Right atrium auricular region (tissue), 2 donors: ENCODE measurements around the gene TAB2. TPM values are rescaled to one million over a fixed set of nuclear protein-coding genes. Genes with fewer than 3 reads are reported as not detected.
"Not testable (repeated sequence)": the region's sequence is repeated elsewhere in the genome, so short reads cannot be mapped to it uniquely, and the experiment has no call there.

ENCODE experiments used
- DNase-seq: peaks from one replicate; pipeline ENCODE4 v3.0.0-alpha.2; 2019; ENCODE audit warnings: low spot score
- H3K27ac ChIP-seq, 2 donors: fragments of 200-600 bp; sonication (generic); 1 replicate in 1 of 2; 2 replicates in 1 of 2; pipeline ENCODE4 v1.5.1; 2016 to 2019
- H3K27me3 ChIP-seq, 2 donors: fragments of 200-600 bp; sonication (generic); one replicate each; pipeline versions ENCODE4 v1.5.1 to v1.6.0; 2017 to 2019
- H3K36me3 ChIP-seq: fragments of 200-600 bp; sonication (generic); one replicate; pipeline ENCODE4 v1.5.1; 2016
- H3K4me1 ChIP-seq, 2 donors: fragments of 200-600 bp; sonication (generic); one replicate each; pipeline versions ENCODE4 v1.5.1 to v1.6.0; 2017 to 2019
- H3K4me3 ChIP-seq, 2 donors: fragments of 200-600 bp; sonication (generic); 1 replicate in 1 of 2; 2 replicates in 1 of 2; pipeline ENCODE4 v1.5.1; 2017 to 2019; ENCODE audit warnings: mild to moderate bottlenecking in 1 of 2, moderate library complexity in 1 of 2
- H3K9me3 ChIP-seq, 2 donors: fragments of 200-600 bp; sonication (generic); one replicate each; pipeline ENCODE4 v1.5.1; 2019
- total RNA-seq, 2 donors: library from RNA; depleted of rRNA; stranded (reverse); fragments of >200 nt; gene quantifications; one replicate each; pipeline ENCODE4 v1.1.0, GENCODE V29; 2016
- TF ChIP-seq, protein P1 (sequence below), 2 donors: fragments of 200-600 bp; sonication (generic); IDR thresholded peaks; one replicate each; pipeline ENCODE4 v1.5.1; 2019; ENCODE audit warnings: antibody characterized with exemption in 2 of 2

Gene TAB2
- total RNA-seq, 2 donors from 2014 or later = 51.8 to 58.5 TPM

DNA sequence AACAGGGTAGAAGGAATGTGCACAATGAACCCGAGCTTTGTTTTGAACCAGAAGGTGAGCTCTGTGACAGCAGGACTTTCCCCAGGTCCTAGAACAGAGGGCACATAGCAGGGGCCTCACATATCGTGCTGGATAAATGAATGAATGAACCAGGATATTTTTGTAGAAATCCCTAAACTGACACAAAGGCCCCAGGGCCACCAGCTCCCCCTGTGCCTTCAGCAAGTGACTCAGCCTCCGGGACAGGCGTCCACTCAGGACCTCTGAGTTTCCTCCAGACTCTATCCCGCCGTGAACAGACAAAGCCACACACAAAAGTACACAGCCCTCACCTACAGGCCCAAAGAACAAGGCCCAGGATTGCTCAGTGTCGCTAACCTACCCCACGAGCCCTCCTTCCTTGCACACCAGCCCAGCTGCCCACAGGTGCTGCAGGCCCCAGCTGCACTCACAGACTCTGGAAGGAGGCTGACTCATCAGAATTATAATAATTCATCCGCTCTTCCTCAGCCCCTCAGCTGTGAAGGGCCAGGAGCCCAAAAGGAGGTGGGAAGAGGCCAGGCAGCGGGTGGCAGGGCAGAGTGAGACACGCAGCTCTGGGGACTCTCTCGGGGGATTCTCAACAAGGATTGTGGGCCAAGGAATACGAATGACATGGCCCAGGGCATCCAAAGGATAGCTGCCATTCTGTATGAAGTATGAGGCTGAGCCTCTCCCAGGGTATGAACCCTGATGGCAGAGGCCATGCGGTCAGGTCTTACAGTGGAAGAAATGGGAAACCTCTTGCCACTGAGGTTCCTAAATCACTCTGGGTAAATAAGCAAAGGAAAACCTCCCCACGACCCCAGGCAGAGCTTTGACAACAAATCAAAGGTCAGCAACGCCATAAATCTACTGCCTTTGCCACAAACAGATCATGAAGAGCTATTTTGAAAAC is 123.5 kb downstream of the TAB2 start:
- Histone ChIP-seq H3K27me3 (no peaks in the 10 kb centered on the region), H3K36me3 (no peaks in the 10 kb centered on the region), H3K4me3 (no peak overlapping the region), H3K4me1 (no peaks in the 10 kb centered on the region), H3K9me3 (no peaks in the 10 kb centered on the region), H3K27ac (no peak overlapping the region)
- TF ChIP-seq, protein P1, sequence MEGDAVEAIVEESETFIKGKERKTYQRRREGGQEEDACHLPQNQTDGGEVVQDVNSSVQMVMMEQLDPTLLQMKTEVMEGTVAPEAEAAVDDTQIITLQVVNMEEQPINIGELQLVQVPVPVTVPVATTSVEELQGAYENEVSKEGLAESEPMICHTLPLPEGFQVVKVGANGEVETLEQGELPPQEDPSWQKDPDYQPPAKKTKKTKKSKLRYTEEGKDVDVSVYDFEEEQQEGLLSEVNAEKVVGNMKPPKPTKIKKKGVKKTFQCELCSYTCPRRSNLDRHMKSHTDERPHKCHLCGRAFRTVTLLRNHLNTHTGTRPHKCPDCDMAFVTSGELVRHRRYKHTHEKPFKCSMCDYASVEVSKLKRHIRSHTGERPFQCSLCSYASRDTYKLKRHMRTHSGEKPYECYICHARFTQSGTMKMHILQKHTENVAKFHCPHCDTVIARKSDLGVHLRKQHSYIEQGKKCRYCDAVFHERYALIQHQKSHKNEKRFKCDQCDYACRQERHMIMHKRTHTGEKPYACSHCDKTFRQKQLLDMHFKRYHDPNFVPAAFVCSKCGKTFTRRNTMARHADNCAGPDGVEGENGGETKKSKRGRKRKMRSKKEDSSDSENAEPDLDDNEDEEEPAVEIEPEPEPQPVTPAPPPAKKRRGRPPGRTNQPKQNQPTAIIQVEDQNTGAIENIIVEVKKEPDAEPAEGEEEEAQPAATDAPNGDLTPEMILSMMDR (IDR thresholded peaks at IDR 0.05) = no peak
- DNase-seq = no peak

DNA sequence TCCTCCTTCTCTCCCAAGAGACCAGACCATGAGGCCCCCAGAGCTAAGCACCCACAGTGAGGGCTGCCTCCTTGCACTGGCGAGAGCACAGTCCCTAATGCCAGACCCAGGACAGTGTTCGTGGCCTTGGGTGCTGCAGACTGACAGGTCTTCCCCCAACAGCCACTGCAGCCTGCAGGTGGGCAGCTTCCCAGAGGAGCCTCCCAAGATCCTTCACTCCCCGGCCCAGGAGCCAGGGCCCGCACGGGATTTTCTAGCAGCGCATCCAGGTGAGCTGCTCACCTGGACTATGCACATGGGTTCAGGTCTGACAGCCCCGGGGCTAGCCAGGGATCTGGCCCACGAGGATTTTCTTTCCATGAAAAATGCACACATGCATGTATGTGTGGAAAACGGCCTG is 124.2 kb downstream of the TAB2 start:
- H3K27me3 ChIP-seq = no peaks in the 10 kb centered on the region
- H3K4me3 ChIP-seq = no peak overlapping the region
- no peak for DNase-seq
- TF ChIP-seq, protein P1 (IDR thresholded peaks at IDR 0.05) = no peak
- no peak overlapping the region for H3K27ac ChIP-seq
- no peaks in the 10 kb centered on the region for H3K9me3 ChIP-seq
- no peaks in the 10 kb centered on the region for H3K4me1 ChIP-seq
- no peaks in the 10 kb centered on the region for H3K36me3 ChIP-seq

DNA sequence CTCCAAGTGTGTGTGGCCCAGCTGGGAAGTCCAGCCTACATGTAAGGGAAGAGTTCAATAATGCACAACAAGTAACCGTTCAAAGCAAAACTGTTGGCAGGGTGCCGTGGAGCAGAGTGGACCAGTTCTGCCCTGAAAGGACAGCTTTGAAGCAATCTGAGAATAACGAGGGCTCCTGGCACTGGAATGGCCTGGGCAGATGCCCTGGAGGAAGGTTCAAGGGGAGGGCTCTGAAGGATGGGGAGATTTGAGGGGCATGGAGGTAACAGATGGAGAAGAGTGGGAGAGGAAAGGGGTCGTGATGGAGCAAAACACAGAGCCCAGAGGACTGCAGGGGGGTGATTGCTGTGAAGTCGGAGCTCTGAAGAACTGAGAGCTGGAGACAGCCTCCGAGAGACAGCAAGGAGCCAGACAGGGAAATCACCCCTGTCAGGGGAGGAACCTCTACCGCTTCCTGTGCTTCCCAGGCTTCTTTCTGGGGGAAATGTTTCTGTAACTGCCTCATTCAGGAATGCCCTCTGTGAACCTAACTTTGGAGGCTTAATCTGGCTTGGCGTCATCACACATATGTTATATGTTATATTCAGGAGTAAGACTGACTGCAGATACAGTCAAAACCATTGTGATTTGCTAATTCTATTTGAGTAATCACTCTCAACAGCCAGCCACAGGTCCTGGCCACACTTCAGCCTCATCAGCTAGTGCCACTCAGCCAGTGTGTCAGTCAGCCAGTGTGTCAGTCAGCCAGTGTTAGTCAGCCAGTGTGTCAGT is 126.1 kb downstream of the TAB2 start:
- H3K27ac ChIP-seq = no peak overlapping the region
- no peaks in the 10 kb centered on the region for H3K27me3 ChIP-seq
- TF ChIP-seq, protein P1 (IDR thresholded peaks at IDR 0.05) = no peak
- H3K36me3 ChIP-seq = no peaks in the 10 kb centered on the region
- DNase-seq = no peak
- no peaks in the 10 kb centered on the region for H3K4me1 ChIP-seq
- H3K4me3 ChIP-seq = no peak overlapping the region
- no peaks in the 10 kb centered on the region for H3K9me3 ChIP-seq

DNA sequence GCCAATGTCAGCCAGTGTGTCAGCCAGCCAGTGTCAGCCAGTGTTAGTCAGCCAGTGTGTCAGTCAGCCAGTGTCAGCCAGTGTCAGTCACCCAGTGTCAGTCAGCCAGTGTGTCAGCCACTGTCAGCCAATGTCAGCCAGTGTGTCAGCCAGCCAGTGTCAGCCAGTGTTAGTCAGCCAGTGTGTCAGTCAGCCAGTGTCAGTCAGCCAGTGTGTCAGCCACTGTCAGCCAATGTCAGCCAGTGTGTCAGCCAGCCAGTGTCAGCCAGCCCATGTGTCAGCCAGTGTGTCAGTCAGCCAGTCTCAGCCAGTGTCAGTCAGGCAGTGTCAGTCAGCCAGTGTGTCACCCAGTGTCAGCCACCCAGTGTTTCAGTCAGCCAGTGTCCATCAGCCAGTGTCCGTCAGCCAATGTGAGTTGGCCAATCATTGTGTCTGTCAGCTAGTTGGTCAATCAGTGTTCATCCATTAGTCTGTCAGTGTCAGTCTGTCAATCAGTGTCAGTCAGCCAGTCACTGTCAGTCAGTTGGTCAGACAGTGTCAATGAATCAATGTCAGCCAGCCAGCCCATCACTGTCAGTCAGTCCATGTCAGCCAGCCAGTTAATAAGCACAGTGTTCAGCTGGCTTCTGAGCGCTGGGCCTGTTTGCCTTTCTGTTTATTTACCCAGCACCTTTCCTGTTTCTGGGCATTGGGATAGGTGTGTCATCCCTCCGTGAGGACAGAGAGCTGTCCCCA is 127.0 kb downstream of the TAB2 start:
- H3K4me3 ChIP-seq, H3K27ac ChIP-seq, H3K4me1 ChIP-seq, DNase-seq, H3K36me3 ChIP-seq, H3K9me3 ChIP-seq, H3K27me3 ChIP-seq: not testable (repeated sequence)

DNA sequence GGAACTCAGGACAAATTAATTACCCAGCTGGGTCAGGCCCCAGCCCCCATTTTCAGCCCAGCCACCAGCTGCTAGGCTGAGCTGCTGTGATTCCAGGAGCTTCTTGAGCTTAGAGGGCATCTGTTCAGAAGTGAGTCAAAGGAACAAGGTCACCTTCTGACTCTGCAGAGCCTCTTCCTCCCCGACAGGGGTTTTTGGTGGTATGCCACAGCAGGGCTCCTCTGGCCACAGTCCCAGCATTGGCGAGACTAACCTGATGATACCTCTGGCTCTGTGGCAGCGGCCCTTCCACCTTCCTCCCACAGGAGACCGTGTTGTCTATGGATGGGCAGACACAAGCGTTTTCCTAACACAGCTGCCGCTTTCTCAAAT is 127.6 kb downstream of the TAB2 start:
- H3K27me3 ChIP-seq = no peaks in the 10 kb centered on the region
- H3K9me3 ChIP-seq = no peaks in the 10 kb centered on the region
- no peaks in the 10 kb centered on the region for H3K36me3 ChIP-seq
- TF ChIP-seq, protein P1 (IDR thresholded peaks at IDR 0.05) = no peak
- no peak overlapping the region for H3K4me3 ChIP-seq
- H3K4me1 ChIP-seq = peaks cover 0 to under 1% of the 10 kb centered on the region in 2 donors
- no peak for DNase-seq
- H3K27ac ChIP-seq = no peak overlapping the region

DNA sequence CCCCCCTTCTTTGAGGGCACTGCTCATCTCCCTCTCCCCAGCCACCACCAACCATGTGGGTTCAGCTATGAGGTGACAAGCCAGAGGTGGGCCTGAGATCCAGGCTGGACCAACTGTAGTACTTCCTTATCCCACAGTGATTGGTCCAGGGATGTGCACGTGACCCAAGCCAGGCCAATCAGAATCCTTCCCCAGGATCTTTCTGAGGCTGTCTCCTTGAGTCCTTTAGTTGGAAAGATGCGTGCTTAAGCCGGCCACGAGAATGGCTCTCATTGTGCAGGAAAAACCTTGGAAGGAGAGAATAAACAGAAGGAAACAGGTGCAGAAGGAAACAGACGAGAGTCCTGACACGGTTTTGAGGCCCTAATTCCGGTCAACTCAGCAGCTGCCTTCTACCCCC is 128.1 kb downstream of the TAB2 start:
- H3K36me3 ChIP-seq = no peaks in the 10 kb centered on the region
- no peak overlapping the region for H3K27ac ChIP-seq
- H3K4me1 ChIP-seq = peaks cover 0 to 5% of the 10 kb centered on the region in 2 donors
- no peak for DNase-seq
- H3K27me3 ChIP-seq = no peaks in the 10 kb centered on the region
- no peak overlapping the region for H3K4me3 ChIP-seq
- TF ChIP-seq, protein P1 (IDR thresholded peaks at IDR 0.05) = no peak
- H3K9me3 ChIP-seq = no peaks in the 10 kb centered on the region
